Liver (tissue), 9 donors: Measurements from ENCODE around the gene S100A12. TPM values are rescaled to one million over a fixed set of nuclear protein-coding genes. Genes with fewer than 3 reads are reported as not detected.

Experiments used
- DNase-seq: peaks from one replicate; pipeline ENCODE4 v3.0.0-alpha.2; 2017; ENCODE audit warnings: low spot score
- H3K27ac ChIP-seq, 2 donors: one replicate each; pipeline ENCODE4 v1.7.0; 2013; ENCODE audit warnings: inconsistent platforms in 2 of 2, low read length in 2 of 2, control low read depth in 1 of 2, low read depth in 1 of 2, mild to moderate bottlenecking in 1 of 2
- H3K27me3 ChIP-seq, 4 donors: one replicate each; pipeline versions ENCODE4 v1.6.1 to v1.7.0; 2013; ENCODE audit warnings: low read length in 3 of 4, inconsistent platforms in 1 of 4, mild to moderate bottlenecking in 1 of 4, moderate library complexity in 1 of 4; ENCODE audit not compliant: control insufficient read depth in 4 of 4, insufficient read depth in 4 of 4
- H3K36me3 ChIP-seq, 4 donors: one replicate each; pipeline versions ENCODE4 v1.6.1 to v1.7.0; 2013; ENCODE audit warnings: low read length in 3 of 4, mild to moderate bottlenecking in 3 of 4, low read depth in 1 of 4, moderate library complexity in 1 of 4; ENCODE audit not compliant: control insufficient read depth in 4 of 4, insufficient read depth in 3 of 4
- H3K4me1 ChIP-seq, 4 donors: one replicate each; pipeline versions ENCODE4 v1.6.1 to v1.7.0; 2013; ENCODE audit warnings: low read length in 3 of 4, mild to moderate bottlenecking in 3 of 4, moderate library complexity in 1 of 4; ENCODE audit not compliant: control insufficient read depth in 4 of 4, insufficient read depth in 4 of 4
- H3K4me3 ChIP-seq, 3 donors: one replicate each; pipeline versions ENCODE4 v1.6.1 to v1.7.0; 2013; ENCODE audit warnings: low read length in 3 of 3, control low read depth in 1 of 3, low read depth in 1 of 3, mild to moderate bottlenecking in 1 of 3
- H3K9ac ChIP-seq, 2 donors: one replicate each; pipeline ENCODE4 v1.7.0; 2013; ENCODE audit warnings: low read length in 2 of 2, mild to moderate bottlenecking in 2 of 2, moderate library complexity in 2 of 2, control low read depth in 1 of 2, low read depth in 1 of 2
- H3K9me3 ChIP-seq, 4 donors: one replicate each; pipeline versions ENCODE4 v1.6.1 to v1.7.0; 2013; ENCODE audit warnings: low read length in 3 of 4; ENCODE audit not compliant: control insufficient read depth in 4 of 4
- CTCF ChIP-seq: fragments of 150-350 bp; IDR thresholded peaks from 2 replicates; pipeline ENCODE4 v1.5.1; 2017; ENCODE audit warnings: improper control_type of control experiment, low read depth, low read length; ENCODE audit not compliant: missing input control
- FOXA1 ChIP-seq: IDR thresholded peaks from 2 replicates; pipeline ENCODE4 v1.6.1; 2016; ENCODE audit warnings: antibody characterized with exemption
- FOXA2 ChIP-seq: IDR thresholded peaks from 2 replicates; pipeline ENCODE4 v1.6.1; 2016; ENCODE audit warnings: antibody characterized with exemption
- GABPA ChIP-seq, 2 donors: IDR thresholded peaks in 1 of 2; conservative IDR thresholded peaks in 1 of 2; 2 replicates each; pipeline ENCODE4 v1.6.1; 2016; ENCODE audit warnings: antibody characterized with exemption in 2 of 2, mild to moderate bottlenecking in 1 of 2, moderate library complexity in 1 of 2
- HNF4A ChIP-seq, 2 donors: conservative IDR thresholded peaks; 2 replicates each; pipeline ENCODE4 v1.6.1; 2016; ENCODE audit warnings: antibody characterized with exemption in 2 of 2, mild to moderate bottlenecking in 2 of 2
- HNF4G ChIP-seq: IDR thresholded peaks from 2 replicates; pipeline ENCODE4 v1.6.1; 2016; ENCODE audit warnings: antibody characterized with exemption
- JUND ChIP-seq, 2 donors: IDR thresholded peaks; 2 replicates each; pipeline ENCODE4 v1.6.1; 2016; ENCODE audit warnings: antibody characterized with exemption in 2 of 2
- NR2F2 ChIP-seq: IDR thresholded peaks from 2 replicates; pipeline ENCODE4 v1.6.1; 2016; ENCODE audit warnings: antibody characterized with exemption
- RAD21 ChIP-seq, 2 donors: IDR thresholded peaks; 2 replicates each; pipeline ENCODE4 v1.6.1; 2016; ENCODE audit warnings: antibody characterized with exemption in 2 of 2, mild to moderate bottlenecking in 2 of 2
- RXRA ChIP-seq, 2 donors: IDR thresholded peaks; 2 replicates each; pipeline ENCODE4 v1.6.1; 2017 to 2018; ENCODE audit warnings: antibody characterized with exemption in 2 of 2, mild to moderate bottlenecking in 1 of 2
- TAF1 ChIP-seq: conservative IDR thresholded peaks from 2 replicates; pipeline ENCODE4 v1.6.1; 2016; ENCODE audit warnings: antibody characterized with exemption, mild to moderate bottlenecking
- YY1 ChIP-seq: IDR thresholded peaks from 2 replicates; pipeline ENCODE4 v1.6.1; 2016; ENCODE audit warnings: antibody characterized with exemption, mild to moderate bottlenecking
- ZBTB33 ChIP-seq: IDR thresholded peaks from 2 replicates; pipeline ENCODE4 v1.6.1; 2016; ENCODE audit warnings: antibody characterized with exemption
- WGBS: extraction: QIAGEN DNeasy Blood & Tissue Kit; methylation state at CpG from one replicate; pipeline ENCODE4 v1.1.7; 2013; 5-methylcytosine and 5-hydroxymethylcytosine counted together
- polyA plus RNA-seq, 2 donors: library from polyadenylated mRNA; stranded (reverse) in 1 of 2; unstranded in 1 of 2; fragments of 200-250 nt in 1 of 2; fragments of >200 nt in 1 of 2; fragmentation: Nextera tagmentation in 1 of 2; extraction: Ambion mirVana in 1 of 2; gene quantifications; one replicate each; pipeline versions ENCODE4 v1.2.1 to v1.2.3, GENCODE V29; 2013 to 2015
- total RNA-seq, 2 donors: library from RNA; depleted of rRNA; stranded (reverse); fragments of >200 nt; gene quantifications; one replicate each; pipeline ENCODE4 v1.2.3, GENCODE V29; 2014
- TF ChIP-seq, protein P1 (sequence below): IDR thresholded peaks from 2 replicates; pipeline ENCODE4 v1.6.1; 2016; ENCODE audit warnings: antibody characterized with exemption
- TF ChIP-seq, protein P2 (sequence below): IDR thresholded peaks from 2 replicates; pipeline ENCODE4 v1.6.1; 2016; ENCODE audit warnings: antibody characterized with exemption
- TF ChIP-seq, protein P3 (sequence below): IDR thresholded peaks from 2 replicates; pipeline ENCODE4 v1.6.1; 2016; ENCODE audit warnings: antibody characterized with exemption, mild to moderate bottlenecking
- donor health status: healthy.
- donor health status: healthy.
- donor health status: healthy.
- donor health status: healthy.
- donor health status: healthy.

S100A12 gene
- total and polyA plus RNA-seq, 4 donors: 3.3 to 35.2 (median 12.1) TPM

DNA sequence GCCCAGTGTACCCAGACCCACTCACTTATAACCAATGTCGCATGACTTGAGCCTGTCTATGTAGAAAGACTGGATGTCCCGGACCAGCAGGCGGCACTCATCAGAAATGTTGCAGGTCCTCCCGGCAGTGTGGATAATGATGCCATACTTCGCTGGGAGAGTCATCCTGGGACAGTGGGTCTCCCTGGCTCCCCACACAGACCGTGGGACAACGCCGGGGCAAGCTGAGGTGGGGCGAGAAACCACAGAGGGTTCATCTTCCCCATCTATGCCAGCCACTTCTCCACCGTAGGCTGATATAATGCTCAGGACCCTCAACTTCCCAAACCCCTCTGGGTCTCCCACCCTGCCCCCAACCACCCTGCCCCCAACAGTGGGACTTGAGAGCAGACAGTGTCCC is 35.1 kb downstream of the S100A12 start:
- Histone ChIP-seq H3K4me3 (no peak overlapping the region), H3K9ac (no peak overlapping the region), H3K27ac (no peak overlapping the region), H3K36me3 (no peaks in the 10 kb centered on the region), H3K27me3 (peaks cover 0 to 5% (median 0%) of the 10 kb centered on the region in 4 donors), H3K4me1 (no peaks in the 10 kb centered on the region), H3K9me3 (no peaks in the 10 kb centered on the region)
- TF ChIP-seq JUND (IDR thresholded peaks at IDR 0.05) (no peak), GABPA (IDR thresholded peaks at IDR 0.05 in 1 of 2, conservative IDR thresholded peaks at IDR 0.05 in 1 of 2) (no peak), CTCF (no peak), FOXA2 (no peak), TAF1 (no peak), HNF4A (conservative IDR thresholded peaks at IDR 0.05) (no peak), ZBTB33 (no peak), HNF4G (no peak), FOXA1 (no peak), RXRA (IDR thresholded peaks at IDR 0.05) (no peak), YY1 (no peak)
- TF ChIP-seq, protein P1, sequence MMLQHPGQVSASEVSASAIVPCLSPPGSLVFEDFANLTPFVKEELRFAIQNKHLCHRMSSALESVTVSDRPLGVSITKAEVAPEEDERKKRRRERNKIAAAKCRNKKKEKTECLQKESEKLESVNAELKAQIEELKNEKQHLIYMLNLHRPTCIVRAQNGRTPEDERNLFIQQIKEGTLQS: no peak
- TF ChIP-seq, protein P2, sequence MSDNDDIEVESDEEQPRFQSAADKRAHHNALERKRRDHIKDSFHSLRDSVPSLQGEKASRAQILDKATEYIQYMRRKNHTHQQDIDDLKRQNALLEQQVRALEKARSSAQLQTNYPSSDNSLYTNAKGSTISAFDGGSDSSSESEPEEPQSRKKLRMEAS: no peak
- TF ChIP-seq, protein P3, sequence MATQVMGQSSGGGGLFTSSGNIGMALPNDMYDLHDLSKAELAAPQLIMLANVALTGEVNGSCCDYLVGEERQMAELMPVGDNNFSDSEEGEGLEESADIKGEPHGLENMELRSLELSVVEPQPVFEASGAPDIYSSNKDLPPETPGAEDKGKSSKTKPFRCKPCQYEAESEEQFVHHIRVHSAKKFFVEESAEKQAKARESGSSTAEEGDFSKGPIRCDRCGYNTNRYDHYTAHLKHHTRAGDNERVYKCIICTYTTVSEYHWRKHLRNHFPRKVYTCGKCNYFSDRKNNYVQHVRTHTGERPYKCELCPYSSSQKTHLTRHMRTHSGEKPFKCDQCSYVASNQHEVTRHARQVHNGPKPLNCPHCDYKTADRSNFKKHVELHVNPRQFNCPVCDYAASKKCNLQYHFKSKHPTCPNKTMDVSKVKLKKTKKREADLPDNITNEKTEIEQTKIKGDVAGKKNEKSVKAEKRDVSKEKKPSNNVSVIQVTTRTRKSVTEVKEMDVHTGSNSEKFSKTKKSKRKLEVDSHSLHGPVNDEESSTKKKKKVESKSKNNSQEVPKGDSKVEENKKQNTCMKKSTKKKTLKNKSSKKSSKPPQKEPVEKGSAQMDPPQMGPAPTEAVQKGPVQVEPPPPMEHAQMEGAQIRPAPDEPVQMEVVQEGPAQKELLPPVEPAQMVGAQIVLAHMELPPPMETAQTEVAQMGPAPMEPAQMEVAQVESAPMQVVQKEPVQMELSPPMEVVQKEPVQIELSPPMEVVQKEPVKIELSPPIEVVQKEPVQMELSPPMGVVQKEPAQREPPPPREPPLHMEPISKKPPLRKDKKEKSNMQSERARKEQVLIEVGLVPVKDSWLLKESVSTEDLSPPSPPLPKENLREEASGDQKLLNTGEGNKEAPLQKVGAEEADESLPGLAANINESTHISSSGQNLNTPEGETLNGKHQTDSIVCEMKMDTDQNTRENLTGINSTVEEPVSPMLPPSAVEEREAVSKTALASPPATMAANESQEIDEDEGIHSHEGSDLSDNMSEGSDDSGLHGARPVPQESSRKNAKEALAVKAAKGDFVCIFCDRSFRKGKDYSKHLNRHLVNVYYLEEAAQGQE: no peak
- WGBS: 95% methylated on average over 10 of the region's 10 CpGs
- DNase-seq: peak; percentile 16

DNA sequence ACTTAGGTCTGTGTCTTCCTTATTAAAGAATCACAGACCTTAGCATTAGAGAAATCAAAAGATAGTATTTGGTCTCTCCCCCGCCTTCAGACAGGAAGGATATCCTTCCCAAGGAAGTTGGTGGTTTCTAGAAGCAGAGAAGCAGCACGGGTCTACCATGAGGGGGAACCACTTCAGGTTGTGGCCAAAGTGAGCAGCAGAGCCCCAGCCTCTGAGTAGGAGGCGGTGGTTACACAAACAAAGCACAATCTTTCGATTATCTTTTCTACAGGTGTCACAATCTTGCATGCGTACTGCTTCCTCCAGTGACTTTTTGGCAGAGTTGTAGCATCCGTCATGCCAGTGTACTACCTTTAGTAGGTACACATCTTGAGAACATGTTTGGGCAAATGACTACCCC is 35.6 kb downstream of the S100A12 start:
- DNase-seq: no peak
- Histone ChIP-seq H3K27ac (no peak overlapping the region), H3K27me3 (peaks cover 0 to 5% (median 0%) of the 10 kb centered on the region in 4 donors), H3K36me3 (no peaks in the 10 kb centered on the region), H3K9me3 (no peaks in the 10 kb centered on the region), H3K9ac (no peak overlapping the region), H3K4me1 (no peaks in the 10 kb centered on the region), H3K4me3 (no peak overlapping the region)
- 69% methylated on average over 6 of the region's 6 CpGs for WGBS
- TF ChIP-seq NR2F2 (no peak), TAF1 (no peak), RXRA (IDR thresholded peaks at IDR 0.05) (no peak), HNF4G (no peak), RAD21 (IDR thresholded peaks at IDR 0.05) (no peak), GABPA (IDR thresholded peaks at IDR 0.05 in 1 of 2, conservative IDR thresholded peaks at IDR 0.05 in 1 of 2) (no peak)
- TF ChIP-seq, protein P2: no peak
